Posterior cingulate gyrus (tissue), 11 donors: ENCODE data around the gene TRPV5.

Experiments used
- DNase-seq, 10 donors: peaks; one replicate each; pipeline versions ENCODE4 v3.0.0 to v3.0.0-alpha.2; 2020 to 2021; ENCODE audit warnings: mixed read lengths in 3 of 10
- intact Hi-C: fragments of 100-400 bp; cut with DNase I; formaldehyde crosslinking; loops from one replicate; pipeline ENCODE4 v1.15.1; 2023

TRPV5 gene

DNA sequence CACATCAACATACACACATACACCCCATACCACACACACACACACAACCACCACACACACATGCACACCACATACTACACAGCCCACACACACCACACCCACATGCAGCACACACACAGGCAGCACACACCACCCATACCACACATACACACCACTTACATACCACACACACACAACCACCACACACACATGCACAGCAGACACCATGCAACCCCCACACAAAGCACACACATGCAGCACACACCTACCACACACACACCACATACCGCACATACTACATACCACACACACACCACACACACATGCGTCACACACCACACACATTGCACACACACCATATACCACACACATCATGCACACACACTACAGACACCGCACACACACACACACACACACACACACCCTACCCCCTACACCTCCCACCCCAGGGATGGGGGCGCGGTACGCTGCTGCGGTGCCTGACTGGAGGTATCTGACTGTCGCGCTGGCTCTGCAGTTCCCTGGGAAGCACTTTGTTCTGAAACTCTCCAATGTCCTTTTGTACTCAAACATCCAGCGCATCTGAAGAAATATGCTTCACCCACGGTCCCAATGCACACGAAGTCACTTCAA is 42.6 kb downstream of the TRPV5 start:
- intact Hi-C loops: no loop called here
- peak in 1 of 10 donors; percentile 65 for DNase-seq

DNA sequence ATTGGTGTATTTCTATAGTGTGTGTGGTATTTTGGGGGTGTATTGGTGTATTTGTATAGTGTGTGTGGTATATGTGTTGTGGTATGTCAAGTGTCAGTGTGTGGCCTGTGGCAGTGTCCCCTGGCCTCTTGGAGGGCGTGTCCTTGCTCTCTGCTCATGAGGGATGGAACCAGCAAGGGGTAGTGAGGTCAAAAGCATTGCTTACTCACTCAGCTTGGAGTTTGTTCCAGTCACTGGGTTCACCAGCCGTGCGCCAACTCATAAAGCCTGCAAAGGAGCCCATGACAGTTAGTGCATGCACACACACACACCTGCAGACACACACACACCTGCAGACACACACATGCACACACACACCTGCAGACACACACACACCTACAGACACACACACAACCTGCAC is 43.7 kb downstream of the TRPV5 start:
- intact Hi-C loops: no loop called here
- DNase-seq: no peak

DNA sequence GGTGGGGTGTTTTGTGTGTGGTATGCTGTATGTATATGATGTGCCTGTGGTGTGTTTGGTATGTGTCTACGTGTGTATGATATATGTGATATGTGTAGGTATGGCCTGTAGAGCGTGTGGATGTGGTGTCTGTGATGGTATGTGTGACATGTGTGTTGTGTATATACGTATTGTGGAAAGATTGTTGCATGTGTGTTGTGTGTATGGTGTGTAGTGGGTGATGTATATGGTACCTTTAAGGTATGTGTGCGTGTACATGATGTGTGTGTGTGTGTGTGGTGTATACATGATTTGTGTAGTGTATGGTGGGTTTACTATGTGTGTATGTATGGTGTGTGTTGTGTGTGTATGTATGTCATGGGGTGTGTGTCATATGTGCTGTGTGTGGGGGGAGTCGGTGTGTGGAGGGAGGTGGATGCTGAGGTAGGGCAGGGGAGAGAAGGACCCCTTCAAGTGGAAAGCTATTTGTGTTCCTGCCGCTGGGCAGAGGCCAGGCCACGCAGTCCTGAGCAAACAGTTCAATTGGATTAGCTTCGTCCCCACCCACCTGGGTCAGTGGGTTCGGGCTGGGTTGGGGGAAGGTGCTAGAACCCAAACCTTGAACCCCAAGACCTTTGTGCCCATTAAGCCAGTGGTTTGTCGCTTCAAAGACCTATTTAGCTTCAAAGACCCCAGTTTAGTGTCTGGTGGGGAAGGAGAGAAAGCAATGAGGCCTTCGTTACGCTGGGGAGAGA is 46.1 kb downstream of the TRPV5 start:
- no peak for DNase-seq
- intact Hi-C loops: no loop called here

DNA sequence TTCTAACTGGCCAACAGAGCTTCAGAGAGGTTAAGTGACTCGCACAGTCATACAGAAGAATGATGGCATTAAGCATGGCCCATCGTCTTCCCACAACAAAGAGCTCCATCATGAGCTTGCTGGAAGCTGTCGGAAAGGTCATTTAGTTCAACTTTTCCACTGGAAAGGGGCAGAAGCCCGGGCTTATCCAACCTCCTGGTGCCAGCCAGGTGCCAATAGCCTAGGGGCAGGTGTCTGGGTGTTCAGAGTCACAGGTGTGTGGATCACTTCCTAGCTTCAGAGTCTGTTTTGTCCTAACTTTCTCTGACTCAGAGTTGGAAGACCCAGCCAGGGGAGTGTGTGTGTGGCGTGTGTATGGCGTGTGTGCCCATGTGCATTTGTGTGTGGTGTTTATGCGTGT is 46.7 kb downstream of the TRPV5 start:
- no peak for DNase-seq
- intact Hi-C loops: no loop called here

DNA sequence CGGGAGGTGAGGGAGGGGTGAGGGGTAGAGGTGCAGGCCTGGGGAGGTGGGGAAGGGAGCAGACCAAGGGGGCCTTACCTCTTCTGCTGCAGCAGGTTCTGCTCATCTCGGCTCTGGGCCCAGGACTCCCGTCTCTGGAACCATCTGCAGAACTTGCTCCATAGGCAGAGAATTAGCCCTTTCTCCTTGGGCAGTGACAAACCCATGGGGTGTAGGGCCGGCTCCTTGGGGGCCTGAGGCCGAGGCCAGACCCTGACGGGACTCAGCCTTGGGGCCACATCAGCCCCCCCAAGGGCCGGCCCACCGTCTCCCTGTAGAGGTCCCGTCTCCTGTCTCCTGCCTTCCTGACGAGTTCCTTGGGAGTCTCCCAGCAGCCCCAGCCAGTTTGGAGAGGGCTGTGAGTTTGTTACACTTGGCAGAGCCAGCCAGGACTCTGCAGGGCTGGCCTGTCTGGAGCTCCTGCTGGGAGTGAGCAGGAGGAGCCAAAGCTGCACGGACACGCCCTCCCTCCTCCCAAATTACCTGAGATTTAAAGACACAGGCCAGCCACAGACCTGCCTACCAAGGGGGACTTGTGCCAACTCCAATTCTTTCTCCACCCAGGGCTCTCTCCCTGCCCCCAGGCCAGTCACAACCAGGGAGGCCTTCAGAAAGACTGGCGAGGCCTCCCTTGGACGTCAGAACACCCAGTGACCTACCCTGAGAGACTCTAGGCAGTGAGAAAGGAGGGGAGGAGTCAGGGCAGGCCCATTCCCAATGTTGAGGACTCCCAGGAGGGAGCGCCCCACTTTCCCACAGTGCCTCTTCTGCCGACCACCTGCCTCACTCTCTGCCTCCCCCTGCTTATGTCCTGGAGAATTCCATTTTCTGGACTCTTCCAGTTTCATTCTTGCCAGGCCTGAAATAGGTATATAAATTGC is 48.0 kb downstream of the TRPV5 start, which contains the start of gene TRPV6:
TSS of gene TRPV6 (minus strand) at position 435 of the 920 bp plus-strand sequence.
- intact Hi-C loops: no loop called here
- peak in 1 of 10 donors; percentile 79 for DNase-seq

DNA sequence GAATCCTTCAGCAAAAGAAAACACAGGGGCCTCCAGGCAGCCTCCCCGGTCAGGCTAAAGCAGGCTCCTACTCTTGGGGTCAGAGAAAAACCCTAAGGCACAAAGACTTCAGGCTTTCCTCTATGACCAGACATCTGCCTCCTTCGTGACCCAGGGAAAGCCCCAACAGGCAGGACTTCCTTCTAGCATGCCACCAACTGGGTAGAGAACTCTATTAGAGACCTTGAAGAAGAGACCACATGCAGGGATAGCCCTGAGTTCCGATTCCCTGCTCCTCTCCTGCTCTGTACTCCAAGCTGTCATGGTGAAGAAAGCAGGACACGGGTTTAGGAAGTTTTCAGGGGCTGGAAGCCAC is 49.3 kb downstream of the TRPV5 start:
- intact Hi-C loops: no loop called here
- DNase-seq: peak in 1 of 10 donors; percentile 46

DNA sequence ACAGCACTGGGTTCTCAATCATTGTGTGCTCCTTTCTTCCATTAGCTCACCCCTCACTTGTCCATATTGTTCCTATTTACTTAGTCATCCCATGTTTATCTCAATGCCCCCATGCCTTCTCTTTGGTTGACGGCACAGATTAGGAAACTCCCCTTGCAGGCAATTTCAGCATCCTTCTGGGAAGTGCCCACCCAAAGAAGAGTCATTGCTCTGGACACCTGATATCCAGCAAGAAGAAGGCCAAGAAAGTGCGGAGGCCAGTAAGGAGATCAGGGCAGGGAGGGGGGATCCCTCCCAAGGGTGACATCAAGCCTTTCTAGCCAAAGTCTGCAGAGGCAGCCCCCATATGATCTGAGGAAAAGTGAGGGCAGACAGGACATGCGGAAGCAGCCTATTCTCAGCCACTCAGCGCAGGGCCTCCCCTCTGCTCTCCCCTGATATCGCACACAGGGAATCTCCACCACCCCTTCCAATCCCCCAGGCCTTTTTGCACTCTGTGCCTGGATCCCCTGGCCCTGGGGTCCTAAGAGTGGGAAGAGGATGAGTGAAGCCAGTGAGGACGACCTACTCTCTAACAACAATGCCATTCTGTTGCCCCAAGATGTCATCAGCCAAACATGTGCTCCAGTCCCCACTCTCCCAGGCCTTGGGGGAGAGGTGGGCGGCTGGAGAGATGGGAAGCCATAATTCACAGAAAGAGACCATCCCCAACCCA is 49.8 kb downstream of the TRPV5 start:
- intact Hi-C loops: no loop called here
- no peak for DNase-seq

DNA sequence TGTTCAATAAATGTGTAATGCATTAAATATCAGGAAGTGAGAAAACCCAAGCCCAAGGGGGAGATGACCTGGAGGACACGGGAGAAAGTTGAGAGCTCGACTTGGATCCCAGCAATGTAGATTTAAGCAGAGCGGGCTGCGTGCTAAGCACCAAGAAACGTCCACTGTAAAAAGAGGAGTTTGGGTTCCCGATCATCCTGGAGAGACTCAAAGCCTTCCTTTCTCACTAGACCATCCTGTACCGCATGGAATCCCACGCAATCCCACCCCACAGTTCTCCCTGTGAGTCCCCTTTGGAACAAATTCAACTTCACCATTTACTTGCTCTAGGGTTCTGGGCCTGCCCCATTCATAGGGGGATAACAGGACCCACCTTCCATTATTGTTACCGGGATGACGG is 50.4 kb downstream of the TRPV5 start:
- intact Hi-C loops: no loop called here
- DNase-seq: no peak

DNA sequence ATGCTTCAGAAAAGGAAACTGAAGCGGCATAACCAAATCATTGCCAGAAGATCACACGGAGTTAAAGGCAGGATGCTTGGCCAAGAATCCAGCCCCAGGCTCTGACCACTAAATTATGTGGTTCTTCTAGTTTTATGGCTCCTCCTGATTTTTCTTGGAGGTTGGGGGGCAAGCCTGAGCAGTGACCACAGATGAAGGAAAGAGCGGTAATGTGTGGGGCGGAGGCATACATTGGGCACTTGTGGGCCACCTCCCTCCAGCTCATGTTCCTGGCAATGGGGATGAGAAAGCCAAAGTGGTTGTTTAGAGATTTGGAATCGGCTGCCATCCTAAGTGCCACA is 51.2 kb downstream of the TRPV5 start:
- intact Hi-C loops: no loop called here
- DNase-seq: no peak

DNA sequence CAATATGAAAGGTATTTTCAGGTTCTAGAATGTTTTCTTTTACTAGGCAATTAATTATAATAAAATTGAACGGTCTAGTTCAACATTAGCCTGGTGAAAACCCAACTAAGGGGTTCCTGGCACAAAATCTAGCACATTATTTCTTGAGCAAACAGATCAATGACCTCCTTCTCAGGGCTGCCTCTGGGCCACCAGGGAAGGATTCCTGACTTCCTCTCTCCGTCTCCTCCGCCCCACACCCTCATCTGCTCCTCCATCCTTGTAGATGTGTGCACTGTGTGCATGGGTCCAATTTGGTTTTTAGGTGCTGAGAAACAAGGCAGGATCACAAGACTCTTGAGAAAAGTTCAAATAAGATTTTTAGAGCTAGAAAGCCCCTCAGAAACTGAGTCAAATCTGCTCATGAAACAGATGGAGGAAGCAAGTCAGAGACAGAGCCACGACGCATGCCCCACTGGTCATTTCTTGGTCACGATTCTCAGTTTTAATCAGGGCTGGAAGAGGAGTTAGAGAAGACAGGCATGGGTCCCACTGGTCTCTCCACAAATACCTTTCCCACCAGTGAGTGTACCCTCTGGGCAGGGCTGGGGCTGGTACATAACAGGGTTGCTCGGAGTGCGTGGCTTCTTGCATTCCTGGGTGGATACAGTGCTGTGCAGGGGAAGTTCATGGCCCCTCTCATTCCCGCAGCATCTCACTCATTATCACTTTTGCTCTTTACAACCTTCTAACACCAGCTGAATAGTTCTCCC is 51.8 kb downstream of the TRPV5 start:
- DNase-seq: peak in 1 of 10 donors; percentile 53

DNA sequence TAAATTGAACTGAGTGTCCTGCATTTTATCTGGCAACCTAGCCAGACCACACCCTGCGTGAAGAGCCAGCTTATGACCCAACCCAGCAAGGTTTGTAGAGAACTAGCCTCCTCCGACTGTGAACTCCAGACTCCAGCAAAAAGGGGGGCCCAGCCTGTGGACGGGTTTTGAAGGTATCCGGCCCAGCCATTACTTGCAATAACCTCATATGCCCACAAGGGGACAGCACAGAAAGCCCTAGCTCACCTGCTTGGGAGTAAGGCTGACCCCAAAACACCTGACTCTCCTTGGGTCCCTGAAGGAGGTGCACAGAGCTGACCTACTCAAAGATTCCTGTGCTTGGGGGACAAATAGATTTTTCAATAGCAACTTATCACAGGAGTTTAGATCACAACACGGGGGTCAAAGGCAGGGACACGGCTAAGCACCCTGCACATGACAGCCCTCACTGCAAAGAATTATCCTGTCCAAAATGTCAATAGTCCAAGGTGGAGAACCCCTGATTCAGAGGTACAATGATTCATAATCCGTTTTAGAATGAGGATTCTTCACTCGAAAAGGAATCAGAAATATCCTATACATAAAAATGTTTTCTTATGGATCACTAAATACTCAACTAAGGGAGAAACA is 52.6 kb downstream of the TRPV5 start:
- intact Hi-C loops: no loop called here
- peak in 2 of 10 donors; percentile 78 to 87 for DNase-seq

More for the DNA sequence above, 51.8 kb downstream of the TRPV5 start:
- intact Hi-C loops: no loop called here

DNA sequence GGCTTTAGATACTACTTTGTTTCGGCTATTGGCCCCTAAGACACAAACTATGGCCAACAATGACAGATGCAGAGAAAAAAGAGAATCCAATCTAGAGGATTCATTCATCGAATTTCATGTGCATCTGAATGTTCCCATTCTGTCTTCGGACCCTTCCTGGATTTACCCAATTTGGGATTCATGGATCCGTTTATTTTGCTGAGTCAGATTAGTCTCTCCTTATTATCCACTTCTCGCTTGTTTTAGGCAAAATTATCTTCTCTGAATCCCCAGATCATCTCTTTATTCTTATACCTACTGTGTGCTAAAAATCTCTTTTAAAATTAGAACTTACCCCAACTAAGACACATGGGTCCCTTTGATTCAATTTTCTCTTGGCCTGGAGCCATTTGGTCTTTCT is 54.5 kb downstream of the TRPV5 start:
- intact Hi-C loops: no loop called here

DNA sequence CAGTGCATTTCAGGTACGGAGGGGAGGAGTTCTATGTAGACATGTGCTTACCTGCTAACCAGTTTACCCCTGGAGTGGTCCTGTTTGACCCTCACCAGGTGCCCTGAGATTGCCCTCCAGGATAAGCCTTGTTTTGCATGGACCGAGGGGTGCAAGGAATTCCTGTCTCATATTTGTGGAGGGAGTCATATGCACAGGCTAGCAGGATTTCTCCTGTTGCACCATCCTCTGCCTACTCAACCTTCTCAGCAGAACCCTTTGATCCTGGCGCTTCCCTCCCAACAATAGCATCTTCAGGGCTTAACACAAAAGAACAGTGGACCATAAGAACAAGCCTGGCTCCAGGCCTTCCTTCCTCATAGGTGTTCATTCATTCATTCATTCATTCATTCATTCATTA is 55.2 kb downstream of the TRPV5 start:
- intact Hi-C loops: no loop called here
- DNase-seq: no peak

More for the DNA sequence above, 54.5 kb downstream of the TRPV5 start:
- no peak for DNase-seq

DNA sequence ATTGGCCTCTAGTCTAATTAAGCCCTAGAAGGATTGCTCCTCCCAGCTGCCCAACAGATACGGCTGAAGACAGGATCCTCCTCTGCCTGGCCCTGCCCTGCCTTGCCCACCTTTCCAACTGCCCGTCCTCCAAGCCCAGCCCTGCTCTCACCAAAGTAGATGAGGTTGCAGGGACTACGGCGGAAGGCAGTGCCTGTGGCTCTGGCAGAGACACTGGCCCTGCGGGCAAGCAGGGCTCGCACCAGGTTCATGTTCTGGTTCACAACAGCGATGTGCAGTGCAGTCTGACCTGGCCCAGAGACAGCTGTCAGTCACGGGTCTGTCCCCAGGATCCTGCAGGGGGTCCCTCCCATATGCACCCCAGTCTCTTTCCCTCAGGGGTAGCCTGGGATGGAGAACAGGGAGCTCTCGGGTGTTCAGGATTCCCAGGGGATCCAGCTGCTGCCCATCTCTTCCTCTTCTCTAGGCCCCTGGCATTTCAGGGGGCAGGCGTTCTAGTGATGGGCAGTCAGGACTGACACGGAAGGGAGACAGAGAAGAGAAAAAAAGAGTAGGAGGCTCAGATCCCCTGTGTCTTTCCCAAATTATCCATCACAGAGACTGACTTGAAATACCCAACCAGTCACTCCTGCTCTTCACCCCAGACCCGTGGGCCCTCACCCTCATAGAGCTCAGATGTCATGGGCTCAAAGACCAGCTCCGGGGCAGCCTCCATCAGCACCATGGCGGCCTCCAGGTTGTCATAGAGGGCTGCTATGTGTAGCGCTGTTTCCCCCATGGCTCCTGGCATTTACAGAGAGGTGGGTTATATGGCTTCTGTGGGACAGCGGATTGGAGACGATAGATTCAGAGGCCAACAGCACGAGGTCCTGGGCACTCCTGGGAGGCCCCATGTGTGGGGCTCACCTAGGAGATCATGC is 56.3 kb downstream of the TRPV5 start:
- peak in 1 of 10 donors; percentile 69 for DNase-seq
- intact Hi-C loops: no loop called here

DNA sequence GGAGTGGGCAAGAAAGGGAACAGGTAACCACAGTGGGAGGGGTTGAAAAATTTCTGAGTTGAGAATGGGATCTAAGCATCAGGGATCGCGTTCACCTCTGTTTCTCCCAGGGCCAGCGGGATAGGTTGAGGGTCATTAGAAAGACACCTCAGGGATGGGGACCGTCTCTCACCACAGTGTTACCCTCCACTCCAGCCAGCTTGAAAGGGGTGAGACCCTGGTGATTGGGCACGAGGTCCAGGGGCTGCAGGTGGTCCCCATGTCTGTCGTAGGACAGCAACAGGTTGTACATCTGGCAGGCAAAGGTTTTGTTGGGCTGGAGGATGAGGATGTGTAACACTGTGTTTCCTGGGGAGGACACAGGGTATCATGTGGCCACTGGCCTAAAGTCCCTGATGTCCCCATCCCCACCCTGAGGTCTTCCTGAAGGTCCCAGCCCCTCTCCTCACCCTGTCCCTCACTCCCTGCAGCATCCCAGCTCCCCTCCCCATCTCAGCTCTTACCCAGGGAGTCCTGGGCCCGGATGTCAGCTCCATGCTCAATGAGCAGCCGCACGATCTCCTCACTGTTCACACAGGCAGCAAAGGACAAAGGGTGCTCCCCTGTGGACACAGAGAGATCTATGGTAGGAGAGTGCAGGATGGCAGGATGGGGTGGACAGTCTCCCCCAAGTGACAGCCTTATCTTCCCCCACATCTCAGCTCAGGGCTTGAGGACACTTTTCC is 57.1 kb downstream of the TRPV5 start:
- intact Hi-C loops: no loop called here
- DNase-seq: peak in 1 of 10 donors; percentile 67

DNA sequence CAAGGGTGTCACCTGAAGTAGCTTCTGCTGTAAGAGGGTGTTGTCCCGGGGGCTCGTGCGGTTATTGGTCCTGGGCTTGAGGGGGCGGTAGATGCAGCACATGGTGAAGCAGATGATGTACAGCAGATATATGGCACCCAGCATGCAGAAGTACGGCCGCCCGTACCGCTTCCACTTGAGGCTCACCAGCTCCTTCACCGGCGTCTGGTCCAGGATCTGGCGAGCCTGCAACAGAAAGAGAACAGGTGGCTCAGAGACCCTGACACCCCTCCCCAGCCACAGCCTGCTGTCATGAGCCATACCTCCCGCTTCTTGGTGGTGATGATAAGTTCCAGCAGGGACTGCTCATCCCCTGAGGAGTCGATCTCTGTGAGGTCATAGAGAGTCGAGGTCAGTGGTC is 58.1 kb downstream of the TRPV5 start:
- DNase-seq: peak in 3 of 10 donors; percentile 80 to 89 (median 85)
- intact Hi-C loops: no loop called here

DNA sequence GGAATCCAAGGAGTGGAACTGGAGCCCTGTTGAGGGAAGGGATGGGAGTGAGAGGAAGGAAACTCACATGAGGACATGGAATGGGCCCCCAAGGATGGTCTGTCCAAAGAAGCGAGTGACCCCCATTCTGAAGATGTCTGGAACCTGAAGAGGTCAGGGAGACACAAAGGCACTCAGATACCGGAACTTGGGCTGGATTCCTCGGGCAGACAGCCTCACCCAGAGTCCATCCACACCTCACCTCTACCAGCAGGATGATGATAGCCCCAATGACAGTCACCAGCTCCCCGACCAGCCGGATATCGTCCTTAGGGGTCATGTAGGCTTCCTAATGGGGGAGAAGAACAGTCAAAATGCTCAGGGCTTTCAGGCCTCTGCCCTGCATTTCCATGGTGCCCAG is 58.7 kb downstream of the TRPV5 start:
- peak in 1 of 10 donors; percentile 43 for DNase-seq
- intact Hi-C loops: no loop called here

DNA sequence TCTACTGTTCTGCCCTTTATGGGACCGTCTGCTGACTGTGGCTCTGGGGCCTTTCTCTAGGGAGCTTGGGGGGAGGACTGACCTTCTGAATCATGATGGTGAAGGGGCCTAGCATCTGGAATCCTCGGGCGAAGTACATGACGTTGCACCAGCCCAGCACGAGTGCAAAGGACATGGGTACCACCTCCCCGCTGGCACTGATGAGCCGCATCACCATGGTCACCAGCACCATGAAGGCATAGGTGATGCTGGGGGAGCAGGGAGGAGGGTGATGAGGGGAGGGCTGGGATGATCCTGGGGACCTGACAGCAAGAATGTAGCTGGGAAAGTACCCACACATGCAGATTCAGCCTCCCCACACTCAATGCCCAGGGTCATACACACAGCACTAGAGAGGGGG is 59.1 kb downstream of the TRPV5 start:
- intact Hi-C loops: no loop called here
- peak in 2 of 10 donors; percentile 47 to 52 for DNase-seq
